DMS 273 treated with DMSO at 0.1 percent for 48 hours (cell line): ENCODE data around the gene TIMP3.

ENCODE experiments used
- DNase-seq: peaks from one replicate; lab custom pipeline; 2025; lab: John Stamatoyannopoulos, UW

The TIMP3 gene

DNA sequence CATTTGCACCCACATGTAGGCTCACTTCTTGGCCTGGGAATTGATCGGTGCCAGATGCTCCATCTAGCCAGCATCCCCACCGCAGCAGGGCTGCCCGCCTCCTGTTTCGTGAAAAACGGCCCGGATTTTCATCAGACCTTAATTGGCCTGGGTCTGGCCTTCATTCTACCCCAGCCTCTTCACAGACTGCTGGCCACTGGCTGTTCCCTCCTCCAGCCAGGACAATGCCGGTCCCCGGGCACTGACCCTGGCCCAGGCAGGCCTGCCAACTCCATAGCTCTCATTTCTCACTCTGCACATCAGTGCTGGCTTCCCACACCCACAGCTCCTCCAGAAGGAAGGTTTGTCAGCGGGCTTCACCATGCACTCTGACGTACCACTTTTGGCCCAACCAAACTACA, 27.9 kb downstream of the TIMP3 start:
- DNase-seq: no peak

- no peak for DNase-seq
These were observed 29.0 kb downstream of the TIMP3 start for GRCh38 chr22:32830473-32830872.

- no peak for DNase-seq
These were observed 29.5 kb downstream of the TIMP3 start for GRCh38 chr22:32830957-32831356.

- DNase-seq: no peak
These were observed 30.1 kb downstream of the TIMP3 start for GRCh38 chr22:32831584-32831983.

- no peak for DNase-seq
These were observed 30.7 kb downstream of the TIMP3 start for GRCh38 chr22:32832174-32832573.

GRCh38 chr22:32836280-32837123, 35.0 kb downstream of the TIMP3 start:
- no peak for DNase-seq

GRCh38 chr22:32837142-32837541, 35.6 kb downstream of the TIMP3 start:
- DNase-seq: no peak

- DNase-seq: no peak
These were observed 36.3 kb downstream of the TIMP3 start for GRCh38 chr22:32837803-32838202.

GRCh38 chr22:32839831-32840584, 38.5 kb downstream of the TIMP3 start:
- no peak for DNase-seq

DNA sequence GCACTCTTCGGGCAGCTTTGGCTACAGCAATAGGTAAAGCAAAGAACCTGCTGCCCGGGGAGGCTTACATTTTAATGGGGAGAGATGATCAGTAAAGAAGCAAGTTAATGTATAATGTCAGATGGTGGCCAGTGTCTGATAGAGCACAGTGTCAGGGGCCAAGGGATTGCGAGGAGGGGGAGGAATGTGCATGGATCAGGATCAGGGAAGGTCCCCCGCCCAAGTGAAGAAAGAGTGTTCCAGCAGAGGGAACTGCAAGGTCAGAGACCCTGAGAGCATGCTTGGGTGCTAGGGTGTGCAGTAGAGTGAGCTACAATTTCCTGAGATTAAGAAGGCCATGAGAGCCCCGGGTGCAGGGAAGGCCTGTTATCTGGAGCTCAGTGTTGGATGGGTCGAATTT, 39.7 kb downstream of the TIMP3 start:
- DNase-seq: no peak

GRCh38 chr22:32842486-32842885, 41.0 kb downstream of the TIMP3 start:
- no peak for DNase-seq

DNA sequence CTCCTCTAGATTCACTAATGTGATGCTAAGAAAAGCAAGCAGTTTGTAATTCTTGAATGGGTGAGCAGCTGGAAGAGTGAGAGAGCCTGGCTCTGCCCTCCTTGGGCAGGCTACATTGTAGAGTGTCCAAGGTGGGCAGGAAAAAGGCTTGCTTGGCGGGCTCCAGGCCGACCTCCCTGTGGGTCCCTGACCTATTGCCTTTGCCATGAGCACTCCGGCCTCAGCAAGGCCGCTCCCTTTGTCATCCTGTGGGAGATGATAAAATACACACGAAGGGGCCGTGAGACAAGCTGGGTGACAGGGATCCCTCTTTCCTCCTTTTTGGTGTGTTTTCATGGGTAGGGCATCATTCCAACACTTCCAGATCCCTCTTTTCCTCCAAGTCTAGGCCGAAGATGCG, 41.8 kb downstream of the TIMP3 start:
- no peak for DNase-seq

DNA sequence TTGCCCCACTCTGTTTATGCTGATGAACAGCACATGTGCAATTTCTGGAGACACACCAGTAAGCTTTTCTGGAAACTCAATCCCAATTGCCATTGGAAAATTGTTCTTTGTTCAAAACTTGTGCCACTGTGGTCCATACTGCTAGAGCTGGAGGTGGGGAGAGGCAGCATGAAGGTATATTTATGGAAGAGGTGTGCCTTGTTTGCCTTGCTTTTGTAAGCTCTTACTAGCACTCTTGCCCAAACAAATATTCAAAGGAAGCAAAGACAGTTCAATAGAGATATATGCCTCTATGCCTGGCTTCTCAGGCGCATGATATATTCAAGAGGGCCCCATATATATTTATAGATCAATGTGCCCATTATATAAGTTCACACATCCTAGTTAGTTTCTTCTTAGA, 42.7 kb downstream of the TIMP3 start:
- DNase-seq: no peak

- DNase-seq: peak; percentile 4
These were observed 45.4 kb downstream of the TIMP3 start for GRCh38 chr22:32846780-32847491.

GRCh38 chr22:32848226-32848625, 46.7 kb downstream of the TIMP3 start:
- DNase-seq: no peak

DNA sequence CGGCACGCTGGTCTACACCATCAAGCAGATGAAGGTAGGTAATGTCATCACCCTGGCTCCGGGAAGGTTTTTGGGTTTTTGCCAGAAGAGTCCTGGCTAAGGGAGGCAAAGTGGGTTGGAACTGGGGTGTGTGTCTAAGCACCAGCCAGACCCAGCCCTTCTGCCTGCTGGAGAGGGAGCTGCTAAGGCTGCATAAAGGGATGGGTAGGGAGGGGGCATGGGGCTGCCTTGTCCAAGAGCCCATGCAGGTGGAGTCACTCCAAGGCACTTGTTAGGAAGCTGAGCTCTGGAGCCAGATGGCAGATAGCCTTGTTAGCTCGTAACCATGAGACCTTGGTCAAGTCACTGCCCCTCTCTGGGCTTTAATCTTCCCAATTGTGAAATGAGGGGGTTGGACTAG, 48.0 kb downstream of the TIMP3 start:
- no peak for DNase-seq

DNA sequence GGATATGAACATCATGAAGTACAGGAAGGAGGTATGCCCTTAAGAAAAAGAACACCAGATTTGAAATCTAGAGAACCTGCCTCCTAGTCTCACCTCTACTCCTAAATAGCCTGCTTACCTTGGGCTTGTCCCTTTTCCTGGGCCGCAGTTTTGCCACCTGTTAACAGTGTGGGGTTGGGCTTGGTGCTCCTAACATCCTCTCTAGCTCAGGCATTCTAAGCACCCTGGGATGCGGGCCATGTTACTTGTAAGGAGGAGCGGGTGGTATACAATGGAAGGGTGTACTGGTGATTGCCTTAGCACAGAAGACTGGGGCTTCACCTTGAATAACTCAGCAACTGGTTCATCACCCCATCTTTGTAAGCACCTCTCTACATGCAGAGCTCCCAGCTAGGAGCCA, 48.7 kb downstream of the TIMP3 start:
- DNase-seq: no peak

DNA sequence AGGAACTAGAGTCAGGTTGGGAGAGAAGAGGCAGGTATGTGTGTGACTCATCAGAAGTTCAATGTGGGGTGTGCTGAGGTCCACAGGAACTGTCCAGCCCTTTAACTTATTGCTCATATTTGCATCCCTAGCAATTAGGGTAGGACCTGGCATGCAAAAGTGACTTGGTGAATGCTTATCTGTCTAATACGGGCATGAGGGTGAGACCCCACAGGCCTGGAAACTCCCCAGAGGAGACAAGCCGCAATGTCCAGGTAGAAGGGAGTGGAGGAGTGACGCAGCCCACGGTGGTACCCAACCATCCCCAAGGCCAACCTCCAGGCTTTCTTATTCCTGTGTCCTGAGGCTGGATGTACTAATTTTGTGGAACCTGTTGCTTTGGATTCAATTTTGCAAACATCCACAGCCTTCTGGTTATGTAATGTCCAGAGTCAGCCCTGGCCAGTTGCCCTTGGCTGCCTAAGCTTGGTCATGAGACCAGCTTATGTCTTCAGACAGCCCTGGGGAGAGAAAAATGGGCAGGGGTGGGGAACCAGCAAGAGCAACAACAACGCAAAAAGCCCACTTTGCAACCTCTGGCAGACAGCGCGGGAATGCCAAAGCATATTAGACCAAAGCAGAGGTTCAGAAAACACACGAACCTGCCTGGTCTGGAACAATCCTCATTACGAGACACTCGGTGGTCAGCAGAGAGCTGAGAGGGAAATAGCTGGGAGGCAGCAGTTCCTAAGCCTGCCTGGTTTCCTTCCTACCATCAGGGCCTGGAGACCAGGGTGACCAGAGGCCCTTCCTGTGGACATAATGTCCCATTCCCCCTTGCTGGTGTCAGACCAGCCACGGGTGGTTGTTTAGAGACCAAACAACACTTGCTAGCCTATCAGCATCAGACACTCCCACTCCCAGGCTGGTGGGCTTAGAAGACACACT, 49.3 kb downstream of the TIMP3 start:
- no peak for DNase-seq

- DNase-seq: no peak
These were observed 51.1 kb downstream of the TIMP3 start for GRCh38 chr22:32852395-32853251.

GRCh38 chr22:32853662-32854061, 52.2 kb downstream of the TIMP3 start:
- DNase-seq: no peak

DNA sequence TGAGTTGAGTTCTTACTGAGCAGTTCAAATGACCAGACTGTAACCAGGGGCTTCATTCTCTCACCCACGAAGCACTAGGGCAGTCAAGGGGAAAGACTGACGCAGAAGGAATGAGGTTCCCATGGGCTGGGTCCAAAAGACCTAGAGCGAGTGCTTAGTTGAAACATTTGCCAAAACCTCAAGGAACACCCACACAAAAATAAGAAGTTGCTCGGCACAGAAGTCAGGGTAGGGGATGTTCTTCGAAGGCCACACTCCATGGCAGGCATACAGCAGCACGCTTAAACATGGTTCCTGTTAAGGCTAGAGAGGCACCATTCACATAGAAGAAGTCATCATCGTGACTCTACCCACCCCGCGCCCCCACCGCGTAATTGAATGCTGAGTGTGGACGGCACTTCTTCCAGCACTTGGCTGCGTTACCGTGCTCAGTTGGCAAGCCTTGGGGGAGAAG, 52.9 kb downstream of the TIMP3 start:
- DNase-seq: no peak
